HG03097 (cell line): ENCODE results near the gene FKBP14.

Experiments used
- ATAC-seq: cut with Tn5 transposase; IDR thresholded peaks from one replicate; pipeline ENCODE4 v1.9.1; 2021; ENCODE audit not compliant: unreplicated experiment, low FRiP score

FKBP14 gene

GRCh38 chr7:29995652-29996051 lies 30.9 kb downstream of the FKBP14 start:
- ATAC-seq, result no peak

GRCh38 chr7:29993140-29993539 lies 33.4 kb downstream of the FKBP14 start:
- no peak for ATAC-seq

DNA sequence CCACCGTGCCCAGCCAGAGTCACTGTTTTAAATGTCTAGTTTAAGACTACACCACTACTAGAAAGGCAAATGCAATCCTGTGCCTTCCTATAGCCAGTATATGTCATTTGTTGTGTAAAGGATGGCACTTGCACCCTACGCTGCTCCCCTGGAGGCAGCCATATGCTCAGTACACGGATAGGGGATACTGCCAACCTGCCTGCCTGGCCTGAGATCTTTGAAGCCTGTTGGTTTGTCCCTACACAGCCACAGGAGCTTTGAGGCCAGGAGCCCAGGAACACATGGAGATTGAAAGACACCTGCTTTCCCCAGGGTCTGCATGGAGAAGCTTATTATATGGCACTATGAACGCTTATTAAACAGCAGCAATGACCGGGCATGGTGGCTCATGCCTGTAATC lies 34.6 kb downstream of the FKBP14 start:
- no peak for ATAC-seq

DNA sequence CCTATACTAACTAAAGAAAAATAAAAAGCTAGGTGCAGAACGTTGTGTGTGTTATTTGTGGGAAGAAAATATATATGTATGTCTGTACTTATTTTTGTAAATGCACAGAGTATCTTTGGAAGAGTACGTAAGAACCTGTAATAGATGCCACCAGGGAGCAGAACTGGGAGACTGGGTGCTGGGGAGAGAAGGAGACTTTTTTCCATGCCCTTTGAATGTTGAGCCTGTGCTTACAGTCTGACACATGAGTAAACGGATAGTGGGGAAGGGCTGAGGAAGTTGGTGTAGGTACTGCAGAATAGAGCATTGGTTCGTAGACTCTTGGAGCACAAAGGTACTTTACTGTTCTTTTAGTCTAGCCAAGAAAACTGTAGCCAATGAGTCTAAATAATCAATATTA lies 35.6 kb downstream of the FKBP14 start:
- no peak for ATAC-seq

DNA sequence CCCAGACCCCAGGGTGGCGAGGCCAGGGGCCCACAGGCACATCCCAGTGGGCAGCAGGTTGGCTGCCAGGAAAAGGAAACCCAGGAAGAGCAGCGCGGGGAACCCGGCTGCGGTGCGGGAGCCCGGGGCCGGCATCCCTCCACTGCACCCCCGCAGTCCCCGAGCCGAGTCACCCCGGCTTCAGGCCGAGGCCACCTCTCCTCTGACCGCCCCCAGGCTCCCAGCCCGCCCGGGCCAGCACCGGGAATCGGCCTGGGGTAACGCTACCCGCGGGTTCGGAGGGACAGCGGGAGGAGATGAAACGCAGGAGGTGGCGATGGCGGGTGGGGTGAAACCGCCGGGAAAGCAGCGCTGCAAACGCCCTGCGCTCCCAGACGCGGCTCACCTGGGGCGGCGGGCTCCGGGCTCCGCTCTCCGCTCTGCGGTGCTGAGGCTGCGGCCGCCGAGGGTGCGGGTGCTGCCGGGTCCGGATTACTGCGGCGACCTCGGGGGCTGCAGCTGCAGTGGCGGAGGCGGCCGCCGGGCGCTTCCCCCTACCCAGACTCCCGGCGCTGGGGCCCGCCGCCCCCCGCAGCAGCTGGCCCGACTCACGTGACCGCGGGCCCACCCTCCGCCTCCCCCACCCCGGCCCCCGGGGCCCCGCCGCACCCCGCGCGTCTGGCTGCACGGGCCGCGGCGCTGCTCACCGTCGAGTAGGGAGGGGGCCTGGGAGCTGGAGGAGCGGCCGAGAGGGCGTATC lies 37.1 kb downstream of the FKBP14 start, which contains the start of gene SCRN1:
Gene SCRN1 (minus strand): TSS at position 545 of the 739 bp plus-strand sequence. CDS start 20,734 bp downstream, outside the sequence.
- peak; percentile 30 for ATAC-seq

DNA sequence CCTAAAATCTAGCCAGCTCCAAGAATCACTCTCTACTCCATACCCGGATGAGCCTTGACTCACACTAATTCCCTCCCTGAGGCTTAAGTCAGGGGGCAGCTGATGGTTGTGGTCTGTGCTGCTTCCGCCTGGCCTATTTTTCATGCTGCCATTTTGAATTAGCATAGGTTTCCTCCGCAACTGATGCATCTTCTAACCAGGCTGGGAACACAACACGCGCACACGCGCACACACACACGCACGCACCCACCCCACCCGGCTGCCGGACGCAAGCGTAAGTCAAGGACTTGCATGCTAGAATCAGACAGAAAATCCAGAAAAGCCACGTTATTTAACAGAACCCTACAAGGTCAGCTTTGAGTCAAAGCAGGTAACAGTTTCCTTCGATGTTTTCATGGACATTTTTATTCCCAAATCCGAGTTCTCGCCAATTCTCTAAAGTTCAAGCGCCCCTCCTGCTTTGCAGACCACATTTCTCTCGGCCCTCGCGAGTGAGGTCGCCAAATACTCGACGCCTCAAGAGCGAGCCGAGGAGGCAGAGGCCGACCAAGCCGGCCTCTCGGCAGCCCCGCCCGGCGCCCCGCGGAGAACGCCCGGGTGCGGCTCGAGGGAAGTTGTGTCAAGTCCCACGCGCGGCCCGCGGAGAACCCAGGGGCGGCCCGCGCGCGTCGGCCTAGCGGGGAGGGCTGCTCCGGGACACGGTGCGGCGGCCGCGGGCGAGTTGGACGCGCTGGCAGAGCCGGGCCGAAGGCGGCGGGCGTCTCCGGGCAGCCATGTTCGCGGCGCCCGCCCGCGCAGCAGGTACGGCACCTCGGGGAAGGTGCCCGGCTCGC lies 37.9 kb downstream of the FKBP14 start:
- ATAC-seq, result peak; percentile 20

GRCh38 chr7:29987811-29988317 lies 38.6 kb downstream of the FKBP14 start:
- no peak for ATAC-seq

- no peak for ATAC-seq
Observed at GRCh38 chr7:29987083-29987482, 39.4 kb downstream of the FKBP14 start.

- no peak for ATAC-seq
Observed at GRCh38 chr7:29980151-29980550, 46.4 kb downstream of the FKBP14 start.

DNA sequence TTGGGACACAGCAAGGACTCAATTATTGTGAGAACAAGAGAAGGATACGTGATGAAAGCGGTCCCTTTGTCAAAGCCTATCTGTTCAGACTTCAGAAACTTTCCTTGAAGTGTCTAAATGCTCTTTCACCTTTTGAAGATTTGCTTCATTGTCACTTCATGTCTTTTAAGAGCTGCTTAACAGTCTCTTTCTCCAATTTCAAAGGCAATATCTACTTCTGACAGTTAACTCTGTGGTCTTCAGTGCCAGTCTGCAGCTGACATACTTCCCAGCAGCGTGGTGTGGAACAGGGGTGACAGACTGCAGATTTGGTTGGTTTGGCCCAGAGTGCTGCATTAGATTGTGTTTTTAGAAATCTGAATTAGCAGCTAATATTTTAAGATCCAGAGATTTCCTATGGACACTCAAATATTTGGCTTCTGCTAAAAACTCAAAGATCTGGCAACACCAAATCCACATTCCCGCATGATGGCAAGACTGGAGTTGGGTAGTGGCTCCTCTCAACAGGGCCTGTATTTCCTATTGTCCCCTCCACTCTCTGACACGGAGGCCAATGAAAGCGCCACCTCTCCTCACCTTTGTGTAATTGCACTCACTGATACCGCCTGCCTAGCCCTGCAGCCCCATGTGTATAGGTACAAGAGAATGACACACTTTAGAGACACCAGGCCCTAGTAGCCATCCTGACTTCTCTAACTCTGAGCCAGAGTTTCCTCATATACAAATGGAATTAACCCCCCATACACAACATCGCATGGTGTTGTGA lies 48.4 kb downstream of the FKBP14 start:
- ATAC-seq, result no peak

DNA sequence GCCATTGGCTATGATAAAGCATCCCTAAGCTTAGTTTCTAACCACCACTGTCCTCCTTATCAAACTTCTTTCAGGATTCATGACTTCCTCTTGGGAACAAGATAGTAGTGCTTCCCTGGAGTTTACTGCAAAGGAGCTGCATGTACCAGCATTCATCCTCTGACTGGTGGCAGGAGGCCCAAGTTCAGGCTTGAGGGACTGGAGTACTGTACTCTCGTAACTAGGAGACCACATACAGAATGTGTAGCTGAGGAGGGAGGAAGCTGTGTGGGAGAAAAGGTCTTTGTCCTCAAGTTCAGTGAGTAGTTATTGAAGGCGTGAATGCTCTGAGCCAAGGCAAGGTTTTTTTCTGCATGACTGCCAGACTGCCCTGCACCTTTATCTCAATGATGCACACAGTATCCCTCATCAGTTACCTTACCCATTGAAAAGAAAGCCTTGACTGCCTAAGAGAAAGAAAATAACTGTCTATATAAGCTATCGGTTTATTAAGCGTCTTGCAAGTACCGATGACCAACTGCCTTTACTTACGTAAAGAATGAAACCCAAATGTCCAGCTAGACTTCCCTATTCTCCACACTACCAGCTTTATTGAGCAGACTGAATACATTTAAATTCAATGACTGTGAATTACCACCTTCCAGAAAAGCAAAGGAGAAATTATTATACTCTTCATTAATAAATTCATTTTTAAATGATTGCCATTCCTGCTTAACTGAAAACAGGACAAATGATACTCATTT lies 49.7 kb downstream of the FKBP14 start:
- ATAC-seq, result no peak

DNA sequence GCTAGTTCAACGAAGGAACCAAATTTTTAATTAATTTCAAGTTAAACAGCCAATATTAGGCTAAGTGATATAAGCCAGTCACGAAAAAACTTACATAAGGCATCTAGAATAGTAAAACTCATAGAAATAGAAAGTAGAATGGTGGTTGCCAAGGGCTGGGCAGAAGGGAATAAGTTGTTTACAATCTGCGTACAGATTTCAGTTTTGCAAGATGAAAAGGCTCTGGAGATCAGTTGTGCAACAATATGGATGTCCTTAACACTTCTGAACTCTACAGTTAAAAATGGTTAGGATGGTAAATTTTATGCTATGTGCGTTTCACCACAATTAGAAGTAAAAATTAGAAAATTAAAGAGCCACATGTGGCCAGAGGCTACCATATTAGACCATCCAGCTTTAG lies 50.2 kb downstream of the FKBP14 start:
- no peak for ATAC-seq

DNA sequence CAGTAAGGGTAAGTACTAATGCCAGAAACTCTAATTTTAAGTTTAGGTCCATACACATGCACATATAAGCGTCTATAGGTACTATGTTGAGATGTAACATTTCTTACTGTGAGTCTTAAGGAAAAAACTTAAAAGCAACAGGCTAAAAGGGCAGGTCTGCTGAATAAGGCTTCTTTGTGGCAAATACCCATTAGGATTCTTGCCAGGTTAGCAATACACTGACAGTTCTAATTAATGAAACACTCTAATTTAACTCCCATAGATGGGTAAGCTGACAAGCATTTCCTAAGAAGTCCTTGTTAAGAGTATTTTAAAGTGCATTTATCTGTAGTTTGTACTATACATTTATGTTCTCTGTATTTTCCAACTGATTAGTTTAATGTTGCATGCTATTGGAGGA lies 50.9 kb downstream of the FKBP14 start:
- ATAC-seq, result no peak

- ATAC-seq, result no peak
Observed at GRCh38 chr7:29974286-29974685, 52.2 kb downstream of the FKBP14 start.

- no peak for ATAC-seq
Observed at GRCh38 chr7:29972315-29972669, 54.2 kb downstream of the FKBP14 start.

DNA sequence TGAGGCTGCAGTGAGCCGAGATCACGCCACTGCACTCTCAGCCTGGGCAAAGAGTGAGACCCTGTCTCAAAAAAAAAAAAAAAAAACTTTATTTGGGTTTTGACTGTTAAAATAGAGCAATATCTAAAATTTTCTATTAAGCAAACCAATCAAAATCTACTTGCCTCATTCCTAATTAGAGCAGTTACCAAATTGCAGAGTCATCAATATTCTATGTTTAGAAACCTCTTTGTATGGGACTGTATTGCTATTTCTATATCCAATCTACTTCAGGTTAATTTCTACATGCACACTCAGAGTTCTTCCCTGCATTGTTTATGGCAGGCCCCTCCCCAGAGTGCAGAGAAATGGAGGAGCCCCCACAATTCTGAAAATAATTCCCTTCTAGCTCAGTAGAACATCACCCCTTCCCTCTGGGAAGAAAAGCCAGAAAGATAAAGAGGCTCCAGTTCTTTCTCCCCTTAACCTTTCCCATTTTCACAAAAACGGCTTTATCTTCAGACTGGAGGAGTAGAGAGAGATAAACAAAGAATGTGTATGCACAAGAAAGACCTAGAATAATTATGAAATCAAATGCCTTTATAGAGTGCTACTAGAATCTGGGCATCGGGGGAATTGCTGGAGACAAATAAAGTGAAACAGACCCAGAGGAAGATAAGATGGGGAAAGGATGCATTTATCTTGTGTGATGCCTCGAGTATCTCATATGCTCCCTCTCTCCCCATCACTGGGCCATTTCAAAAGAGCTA lies 54.8 kb downstream of the FKBP14 start:
- ATAC-seq, result no peak

DNA sequence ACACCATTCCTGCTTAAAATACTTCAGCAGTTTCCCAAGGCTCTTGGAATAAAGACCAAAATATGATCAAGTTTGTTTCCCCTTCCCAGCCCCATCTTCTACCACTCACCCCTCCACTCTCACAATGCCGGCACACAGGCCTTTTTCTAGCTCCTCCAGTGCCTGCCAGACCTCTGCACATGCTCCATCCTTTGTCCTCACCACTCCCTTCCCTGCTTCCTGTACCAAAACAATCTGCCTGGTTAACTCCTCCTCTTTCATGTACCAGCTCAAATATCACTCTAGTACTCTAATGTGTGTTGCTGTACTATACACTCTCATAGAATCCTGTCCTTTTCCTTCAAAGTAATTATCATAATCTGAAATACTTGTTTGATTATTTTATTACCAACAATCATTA lies 56.3 kb downstream of the FKBP14 start:
- no peak for ATAC-seq

GRCh38 chr7:29969738-29970137 lies 56.8 kb downstream of the FKBP14 start:
- ATAC-seq, result no peak

DNA sequence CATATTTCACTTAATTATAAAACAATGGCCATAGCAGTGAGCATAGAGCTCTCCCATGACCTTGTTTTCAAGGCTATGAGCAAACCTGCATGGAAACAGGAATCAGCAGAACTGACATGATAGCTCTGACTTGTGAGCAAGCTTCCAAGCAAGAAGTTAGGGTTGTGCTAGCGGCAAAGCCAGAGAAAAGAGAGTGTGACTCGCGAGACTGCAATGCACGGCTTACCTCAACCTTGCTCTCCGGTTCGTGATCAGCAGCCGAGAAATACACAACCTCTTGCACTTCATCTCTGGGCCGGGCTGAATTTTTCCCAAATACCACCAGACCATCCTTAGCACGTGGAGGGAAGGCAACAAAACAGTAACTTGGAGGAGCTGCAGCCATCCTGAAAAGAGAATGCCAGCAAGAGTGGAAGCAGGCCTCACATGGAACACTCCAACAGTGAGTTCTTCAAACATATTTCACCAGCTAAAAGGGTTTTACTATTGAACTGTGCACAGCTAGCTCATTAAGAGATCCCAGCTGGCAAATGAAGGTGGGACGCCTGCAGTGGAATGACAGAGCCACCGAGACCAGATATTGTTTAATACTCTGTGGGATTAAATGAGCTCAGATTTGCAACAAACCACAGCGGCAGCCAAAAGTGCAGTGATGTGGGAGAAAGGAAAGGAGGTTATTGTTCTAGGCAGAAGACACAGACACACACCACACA lies 57.7 kb downstream of the FKBP14 start:
- ATAC-seq, result no peak
